KBM-7 (cell line): ENCODE measurements around the gene PEX10.

ENCODE experiments used
- DNase-seq: peaks from one replicate; pipeline ENCODE4 v3.0.0-alpha.2; 2015
- in situ Hi-C: fragments of 300-500 bp; cut with MboI; formaldehyde crosslinking; loops from 2 replicates; pipeline ENCODE4 v1.14.3; 2020; ENCODE audit warnings: low sequenced_read_pairs, low pct_unique_long_range_greater_than_20kb, mixed read lengths

Gene PEX10

GRCh38 chr1:2381741-2382620 lies 30.4 kb downstream of the PEX10 start:
- DNase-seq: peak; percentile 76
- in situ Hi-C loops: no loop called here

DNA sequence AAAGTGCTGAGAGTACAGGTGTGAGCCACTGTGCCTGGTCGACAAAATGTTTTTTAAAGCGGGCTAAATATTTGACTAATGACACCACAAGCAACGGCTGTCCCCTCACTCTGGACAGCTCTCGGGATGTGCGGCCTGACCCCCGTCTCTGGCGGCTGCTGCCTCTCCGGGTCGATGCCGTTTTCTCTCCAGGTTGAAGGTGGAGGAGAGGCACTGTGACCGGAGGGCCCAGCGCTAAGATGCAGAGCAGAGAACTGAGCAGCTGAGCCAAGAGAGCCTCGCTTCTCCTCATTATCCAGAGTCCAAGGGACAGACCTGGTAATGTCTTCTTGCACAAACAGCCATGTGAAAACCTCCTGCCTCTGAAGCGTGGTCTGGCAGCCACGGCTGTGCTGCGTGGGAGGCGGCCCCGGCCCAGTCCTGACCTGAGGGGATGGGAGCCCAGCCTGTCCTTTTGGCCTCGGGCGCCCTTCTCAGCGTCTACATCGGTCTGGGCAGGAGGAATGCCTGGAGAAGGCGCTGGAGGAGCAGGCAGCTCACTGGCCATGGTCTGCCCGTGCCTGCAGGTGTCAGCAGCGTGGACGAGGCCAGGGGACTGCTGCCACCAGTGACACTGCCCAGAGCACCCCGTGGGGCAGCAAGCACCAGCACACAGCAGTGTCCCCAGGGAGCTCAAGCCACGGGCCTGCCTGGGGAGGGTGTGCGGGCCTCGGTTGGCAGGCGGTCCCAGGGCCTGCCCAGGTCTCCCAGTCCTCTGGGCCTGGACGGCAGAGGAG lies 31.4 kb downstream of the PEX10 start:
- in situ Hi-C loops: no loop called here

DNA sequence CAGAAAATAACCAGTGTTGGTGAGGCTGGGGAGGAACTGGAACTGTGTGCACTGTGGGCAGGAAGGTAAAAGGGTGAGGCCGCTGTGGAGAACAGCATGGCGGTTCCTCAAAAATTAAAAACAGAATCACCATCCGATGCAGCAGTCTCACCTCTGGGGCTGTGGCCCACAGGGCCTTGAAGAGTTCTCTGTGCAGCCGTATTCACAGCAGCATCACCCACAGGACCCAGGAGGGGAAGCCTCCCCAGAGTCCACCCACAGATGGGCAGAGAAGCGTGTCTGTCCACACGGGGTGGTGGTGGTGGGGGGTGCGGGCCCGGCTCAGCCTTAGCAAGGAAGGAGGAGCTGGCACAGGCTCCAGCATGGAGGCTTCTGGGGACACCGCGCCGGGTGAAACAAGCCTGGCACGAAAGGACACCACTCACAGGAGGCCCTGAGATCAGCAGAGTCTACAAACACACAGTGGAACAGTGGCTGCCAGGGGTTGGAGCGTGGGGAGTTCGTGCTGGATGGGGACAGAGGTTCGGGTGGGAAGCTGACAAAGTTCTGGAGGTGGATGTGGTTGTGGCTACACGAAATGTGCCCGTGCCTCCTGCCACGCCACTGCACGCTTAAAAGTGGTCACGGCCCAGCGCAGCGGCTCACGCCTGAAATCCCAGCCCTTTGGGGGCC lies 32.5 kb downstream of the PEX10 start:
- DNase-seq: no peak
- in situ Hi-C loops: loop anchor here (10.0 kb wide), 1 partner anchor 185 kb away; the partner anchor contains the start of gene FAAP20

More for the DNA sequence above, 31.4 kb downstream of the PEX10 start:
- no peak for DNase-seq

- no peak for DNase-seq
- in situ Hi-C loops: loop anchor here (10.0 kb wide), 1 partner anchor 184 kb away; the partner anchor contains the start of gene FAAP20
Measured at GRCh38 chr1:2378956-2379732, 33.2 kb downstream of the PEX10 start.

GRCh38 chr1:2378441-2378851 lies 33.9 kb downstream of the PEX10 start:
- DNase-seq: no peak
- in situ Hi-C loops: loop anchor here (10.0 kb wide), 1 partner anchor 184 kb away; the partner anchor contains the start of gene FAAP20

GRCh38 chr1:2377751-2378440 lies 34.5 kb downstream of the PEX10 start:
- in situ Hi-C loops: loop anchor here (10.0 kb wide), 1 partner anchor 183 kb away; the partner anchor contains the start of gene FAAP20
- DNase-seq: no peak

DNA sequence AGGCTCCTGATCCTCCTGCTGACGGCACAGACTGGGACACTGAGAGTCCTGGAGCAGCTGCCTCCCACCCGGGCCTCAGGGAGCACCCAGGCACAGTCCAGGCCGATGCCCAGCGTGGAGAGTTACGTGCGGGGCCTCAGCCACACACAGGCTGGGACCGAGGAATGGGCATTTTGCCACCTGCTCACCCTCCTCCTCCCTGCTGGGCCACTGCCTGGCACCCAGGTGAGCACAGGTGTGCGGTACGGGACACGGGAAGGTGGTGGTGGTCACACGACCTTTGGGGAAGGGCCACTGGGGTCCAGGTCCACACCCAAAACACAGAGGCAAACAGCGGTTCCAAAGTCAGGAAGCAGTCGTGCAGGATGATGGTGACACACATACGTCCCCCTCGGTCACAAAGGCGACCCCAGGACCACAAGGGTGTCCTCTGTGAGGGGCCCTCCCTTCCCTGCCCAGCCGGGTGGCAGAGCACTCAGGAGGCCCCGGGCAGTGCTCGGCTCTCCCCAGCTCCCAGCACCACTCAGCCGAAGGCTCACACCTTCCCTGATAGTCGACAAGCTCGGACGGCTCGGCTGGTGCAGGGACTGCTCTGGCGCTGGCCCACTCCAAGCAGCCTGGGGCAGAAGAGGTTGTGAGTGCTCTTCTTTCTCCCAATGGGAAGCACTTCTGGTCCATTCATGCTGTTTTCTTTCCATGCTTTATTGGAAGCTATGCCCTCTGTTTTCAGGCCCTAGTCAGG lies 35.3 kb downstream of the PEX10 start:
- in situ Hi-C loops: loop anchor here (10.0 kb wide), 1 partner anchor 182 kb away; the partner anchor contains the start of gene FAAP20
- no peak for DNase-seq

- DNase-seq: no peak
- in situ Hi-C loops: loop anchor here (10.0 kb wide), 1 partner anchor 182 kb away; the partner anchor contains the start of gene FAAP20
Measured at GRCh38 chr1:2376261-2376741, 36.1 kb downstream of the PEX10 start.

DNA sequence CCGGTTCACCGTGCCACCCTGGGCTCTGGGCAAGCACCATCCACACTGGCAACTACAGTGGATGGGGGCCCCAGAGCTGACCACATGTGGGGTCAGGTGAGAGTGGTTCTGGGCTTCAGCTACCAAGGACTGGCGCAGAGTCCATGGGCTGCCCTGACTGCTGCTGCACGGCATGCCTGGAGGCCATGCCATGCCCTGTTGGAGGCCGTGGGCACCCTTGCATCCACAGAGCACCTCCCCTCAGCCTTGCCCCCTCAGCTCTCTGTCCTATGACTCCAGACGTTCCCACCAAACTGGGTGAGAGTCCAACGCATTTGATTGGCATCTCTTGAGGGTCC lies 36.5 kb downstream of the PEX10 start:
- in situ Hi-C loops: loop anchor here (10.0 kb wide), 1 partner anchor 181 kb away; the partner anchor contains the start of gene FAAP20
- no peak for DNase-seq

- no peak for DNase-seq
- in situ Hi-C loops: loop anchor here (10.0 kb wide), 1 partner anchor 181 kb away; the partner anchor contains the start of gene FAAP20
Measured at GRCh38 chr1:2375246-2375922, 37.0 kb downstream of the PEX10 start.

DNA sequence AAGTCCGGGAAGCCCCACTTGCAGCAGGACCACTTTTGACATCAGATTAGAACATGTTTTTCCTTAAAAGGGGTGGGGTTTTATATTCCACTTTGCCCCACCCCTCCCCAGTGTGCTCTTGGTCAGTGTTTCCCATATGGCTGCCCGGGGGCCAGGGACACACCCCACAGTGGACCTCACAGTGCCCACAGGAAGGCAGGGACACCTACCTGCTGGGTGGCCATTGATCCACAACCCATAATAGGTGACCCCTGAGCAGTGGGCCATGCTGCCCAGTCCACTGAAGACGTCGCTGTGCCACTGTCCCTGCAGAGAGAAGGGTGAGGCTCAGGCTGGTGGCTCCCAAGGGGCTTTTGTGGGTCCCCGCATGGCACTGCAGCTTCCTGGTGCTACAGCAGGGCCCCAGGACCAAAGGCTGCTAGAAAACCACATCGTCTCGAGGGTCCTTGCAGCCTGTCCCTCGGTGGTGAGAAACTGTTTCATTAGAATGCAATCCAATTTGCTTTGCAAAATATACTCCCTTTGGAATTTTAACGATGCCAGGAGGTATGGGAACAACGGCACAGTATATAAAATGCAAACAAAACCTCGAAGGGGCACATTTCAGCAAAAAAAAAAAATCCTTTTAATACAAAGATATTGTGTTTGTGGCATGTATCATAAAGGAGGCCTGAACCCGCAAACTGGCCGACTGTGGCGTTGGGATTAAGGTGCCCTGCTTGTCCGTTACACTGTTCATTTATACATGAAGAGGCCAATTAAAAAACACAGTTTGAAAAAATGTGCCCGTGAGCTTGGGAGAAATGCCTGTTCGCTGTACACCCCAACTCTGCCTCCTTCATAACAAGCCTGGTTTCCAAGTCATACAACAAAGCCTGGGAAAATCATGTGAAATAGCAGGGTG lies 37.9 kb downstream of the PEX10 start:
- no peak for DNase-seq
- in situ Hi-C loops: loop anchor here (10.0 kb wide), 1 partner anchor 180 kb away; the partner anchor contains the start of gene FAAP20

DNA sequence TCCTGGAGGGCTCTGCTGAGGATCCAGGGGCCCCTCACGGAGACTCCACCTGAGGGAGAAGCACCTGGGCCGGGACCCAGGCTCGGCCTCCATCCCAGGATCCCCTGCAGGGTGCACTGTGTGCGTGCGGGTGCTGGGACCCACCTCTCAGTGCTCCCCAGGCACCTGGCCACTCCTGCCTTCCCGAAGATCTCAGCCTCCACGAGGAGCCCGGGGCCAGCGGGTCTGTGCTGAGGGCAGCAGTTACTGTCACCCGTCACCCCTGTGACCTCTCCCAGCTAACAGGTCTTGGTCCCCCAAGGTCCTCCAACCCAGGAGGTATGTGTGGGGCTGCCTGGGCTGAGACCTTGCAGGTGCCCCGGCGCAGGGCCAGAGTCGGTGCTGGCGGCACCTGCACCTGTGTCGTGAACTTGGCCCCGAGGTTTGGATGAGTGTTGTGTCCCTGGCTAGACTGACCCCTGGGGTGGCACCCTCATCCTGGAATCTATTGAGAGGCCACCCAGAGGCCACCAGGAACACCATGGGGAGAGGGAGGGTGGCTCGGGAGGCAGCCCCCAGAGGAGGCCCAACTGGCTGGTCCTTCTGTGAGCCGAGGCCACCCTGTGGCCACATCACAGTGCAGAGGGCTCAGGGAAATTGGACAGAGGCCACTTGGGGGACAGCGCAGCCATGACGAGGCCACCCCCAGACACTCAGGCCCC lies 38.7 kb downstream of the PEX10 start:
- in situ Hi-C loops: loop anchor here (10.0 kb wide), 1 partner anchor 179 kb away; the partner anchor contains the start of gene FAAP20
- DNase-seq: no peak

- in situ Hi-C loops: loop anchor here (10.0 kb wide), 1 partner anchor 178 kb away; the partner anchor contains the start of gene FAAP20
Measured at GRCh38 chr1:2372551-2373490, 39.5 kb downstream of the PEX10 start.

More at GRCh38 chr1:2372551-2373490, 39.5 kb downstream of the PEX10 start:
- no peak for DNase-seq
